Activated gamma-delta T cell treated with Interleukin-2 at 50 U/mL for 16 hours (primary cell): ENCODE results near the gene IGSF6.

ENCODE experiments used
- DNase-seq: peaks from one replicate; pipeline ENCODE4 v3.0.0-alpha.2; 2020

Gene IGSF6

GRCh38 chr16:21598701-21599121, 53.7 kb downstream of the IGSF6 start:
- no peak for DNase-seq

GRCh38 chr16:21598206-21598605, 54.2 kb downstream of the IGSF6 start:
- DNase-seq: no peak

- no peak for DNase-seq
Measured at GRCh38 chr16:21597561-21598030, 54.8 kb downstream of the IGSF6 start.

- DNase-seq: no peak
Measured at GRCh38 chr16:21593530-21594289, 58.7 kb downstream of the IGSF6 start.

GRCh38 chr16:21592191-21592590, 60.2 kb downstream of the IGSF6 start:
- no peak for DNase-seq

- no peak for DNase-seq
Measured at GRCh38 chr16:21590796-21591195, 61.6 kb downstream of the IGSF6 start.

GRCh38 chr16:21590287-21590686, 62.1 kb downstream of the IGSF6 start:
- no peak for DNase-seq

GRCh38 chr16:21589551-21589950, 62.9 kb downstream of the IGSF6 start:
- DNase-seq: no peak
